GM23248 (cell line): ENCODE results near the gene LMX1A. TPM values are rescaled to one million over a fixed set of nuclear protein-coding genes. Genes with fewer than 3 reads are reported as not detected.

Experiments used
- DNase-seq: peaks from one replicate; pipeline ENCODE4 v3.0.0-alpha.2; 2015
- H2AFZ ChIP-seq: fragments of 200-600 bp; sonication (generic); 2 replicates; pipeline ENCODE4 v1.6.1; 2016; ENCODE audit warnings: antibody characterized with exemption
- H3F3A ChIP-seq: fragments of 200-600 bp; sonication (generic); 2 replicates; pipeline ENCODE4 v1.6.1; 2016; ENCODE audit warnings: mild to moderate bottlenecking, antibody characterized with exemption, mixed run types; ENCODE audit not compliant: insufficient read depth
- H3K27ac ChIP-seq: fragments of 200-600 bp; sonication (generic); 2 replicates; pipeline ENCODE4 v1.5.1; 2016; ENCODE audit warnings: mild to moderate bottlenecking
- H3K27me3 ChIP-seq: fragments of 200-600 bp; sonication (generic); replicated peaks from 2 replicates; pipeline ENCODE4 v1.6.1; 2016; ENCODE audit warnings: mild to moderate bottlenecking; ENCODE audit not compliant: insufficient read depth
- H3K36me3 ChIP-seq: fragments of 200-600 bp; sonication (generic); 2 replicates; pipeline ENCODE4 v1.6.1; 2016; ENCODE audit warnings: low read depth, mild to moderate bottlenecking
- H3K4me1 ChIP-seq: fragments of 200-600 bp; sonication (generic); 2 replicates; pipeline ENCODE4 v1.6.1; 2016; ENCODE audit warnings: mild to moderate bottlenecking; ENCODE audit not compliant: insufficient read depth
- H3K4me2 ChIP-seq: fragments of 200-600 bp; sonication (generic); one replicate; pipeline ENCODE4 v1.6.1; 2016; ENCODE audit warnings: mild to moderate bottlenecking; ENCODE audit not compliant: unreplicated experiment
- H3K4me3 ChIP-seq: fragments of 200-600 bp; sonication (generic); 2 replicates; pipeline ENCODE4 v1.5.1; 2016; ENCODE audit warnings: mild to moderate bottlenecking
- H3K79me2 ChIP-seq: fragments of 200-600 bp; sonication (generic); 2 replicates; pipeline ENCODE4 v1.6.1; 2016; ENCODE audit warnings: mild to moderate bottlenecking; ENCODE audit not compliant: insufficient read depth
- H3K9ac ChIP-seq: fragments of 200-600 bp; sonication (generic); 2 replicates; pipeline ENCODE4 v1.6.1; 2016; ENCODE audit warnings: mild to moderate bottlenecking
- H3K9me2 ChIP-seq: fragments of 200-600 bp; sonication (generic); 2 replicates; pipeline ENCODE4 v1.6.1; 2016; ENCODE audit warnings: mixed run types, mild to moderate bottlenecking, moderate library complexity; ENCODE audit not compliant: insufficient read depth
- H3K9me3 ChIP-seq: fragments of 200-600 bp; sonication (generic); one replicate; pipeline ENCODE4 v1.6.1; 2017; ENCODE audit warnings: low read depth
- H4K20me1 ChIP-seq: fragments of 200-600 bp; sonication (generic); 2 replicates; pipeline ENCODE4 v1.6.0; 2016; ENCODE audit not compliant: insufficient read depth
- EZH2 ChIP-seq: fragments of 200-600 bp; sonication (generic); IDR thresholded peaks from 2 replicates; pipeline ENCODE4 v1.6.1; 2018; ENCODE audit warnings: antibody characterized with exemption, mild to moderate bottlenecking; ENCODE audit not compliant: insufficient read depth, poor library complexity, severe bottlenecking
- EZH2phosphoT487 ChIP-seq: fragments of 200-600 bp; sonication (generic); IDR thresholded peaks from 2 replicates; pipeline ENCODE4 v1.6.1; 2018; ENCODE audit warnings: antibody characterized with exemption, moderate library complexity, mild to moderate bottlenecking, low read depth; ENCODE audit not compliant: insufficient read depth
- WGBS, 2 experiments: methylation state at CpG; one replicate each; pipeline ENCODE4 v1.1.6; 2015 to 2017; ENCODE audit warnings: low lambda C conversion rate in 2 of 2, low coverage in 1 of 2; ENCODE audit errors: missing lambda C conversion rate in 2 of 2; 5-methylcytosine and 5-hydroxymethylcytosine counted together
- in situ Hi-C: fragments of 300-500 bp; cut with MboI; formaldehyde crosslinking; loops from 2 replicates; pipeline ENCODE4 v1.15.0; 2020
- polyA plus RNA-seq: library from polyadenylated mRNA; unstranded; fragments of >200 nt; fragmentation: Nextera tagmentation; extraction: Ambion mirVana; gene quantifications from 2 replicates; pipeline ENCODE4 v1.2.1, GENCODE V29; 2016
- total RNA-seq: library from RNA; depleted of rRNA; stranded (reverse); fragments of >200 nt; shearing (Covaris generic); gene quantifications from 2 replicates; pipeline ENCODE4 v1.2.3, GENCODE V29; 2014

The LMX1A gene
- total and polyA plus RNA-seq, 2 experiments from 2014 or later, result not detected

DNA sequence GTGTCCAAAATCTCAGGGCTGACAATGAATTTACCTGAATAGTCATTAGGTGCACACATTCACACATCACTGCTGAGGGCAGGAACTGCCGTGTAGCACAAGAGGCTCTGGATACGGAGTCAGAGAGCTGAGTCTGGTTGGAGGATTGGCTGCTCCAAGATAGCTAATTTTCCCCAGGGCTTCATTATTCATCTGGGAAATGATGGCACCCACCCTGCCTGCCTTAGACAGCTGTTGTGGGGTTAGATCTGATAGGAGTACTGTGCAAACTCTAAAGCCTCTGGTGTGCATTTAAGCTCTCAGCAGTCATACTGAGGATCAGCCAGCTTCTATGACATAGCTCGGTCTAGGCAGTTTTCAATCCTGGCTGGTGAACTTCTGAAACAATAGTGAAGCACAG is 67.0 kb downstream of the LMX1A start:
- Histone ChIP-seq H3K36me3 (no peaks in the 10 kb centered on the region), H3K9ac (no peak overlapping the region), H3K79me2 (no peaks in the 10 kb centered on the region), H2AFZ (no peak overlapping the region), H3K27ac (no peak overlapping the region), H3K4me2 (no peak overlapping the region), H3K4me1 (no peaks in the 10 kb centered on the region), H3K27me3 (peaks cover 20% of the 10 kb centered on the region), H3K9me3 (no peaks in the 10 kb centered on the region), H3K9me2 (no peaks in the 10 kb centered on the region), H3K4me3 (no peak overlapping the region), H4K20me1 (no peaks in the 10 kb centered on the region), H3F3A (no peaks in the 10 kb centered on the region)
- no peak for DNase-seq
- 28 to 32% methylated on average over 3 of the region's 3 CpGs for WGBS, 2 experiments
- no peak for TF ChIP-seq EZH2phosphoT487
- TF ChIP-seq EZH2, result no peak
- in situ Hi-C loops, result no loop called here

DNA sequence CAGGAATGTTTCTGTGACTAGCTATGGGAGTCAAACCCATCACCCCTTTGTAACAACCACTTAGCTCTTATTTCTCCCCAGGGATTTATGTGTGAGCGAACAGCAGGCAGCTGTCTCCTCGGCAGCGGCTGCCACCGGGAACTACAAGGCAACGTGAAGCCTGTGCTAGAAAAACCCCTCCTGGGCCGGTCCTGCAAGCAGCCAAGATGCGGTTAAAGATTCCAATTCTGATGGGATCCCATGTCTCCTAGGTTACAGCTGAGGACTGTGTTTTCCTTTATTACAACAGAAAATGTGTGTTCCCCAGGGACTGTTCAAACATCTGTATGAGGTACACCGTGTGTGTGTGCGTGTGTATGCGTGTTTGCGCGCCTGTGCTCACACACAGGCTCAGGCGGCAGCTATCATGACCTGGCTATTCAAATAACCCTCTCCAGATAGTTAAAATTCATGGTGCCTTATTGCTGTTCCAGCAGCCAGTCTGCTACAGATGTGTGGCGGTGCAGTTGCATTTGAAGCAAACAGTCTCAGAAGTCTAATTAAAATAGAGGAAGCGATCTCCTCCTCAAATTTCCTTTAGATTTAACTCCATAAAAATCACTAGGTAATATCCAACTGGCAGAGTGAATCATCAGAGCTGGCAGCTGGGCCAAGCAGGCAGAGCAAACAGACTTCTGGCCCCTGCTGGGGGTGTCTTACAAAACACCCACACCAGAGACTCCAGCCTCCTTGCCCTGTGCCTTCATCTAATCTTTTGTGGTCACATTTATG is 68.0 kb downstream of the LMX1A start:
- 36 to 41% methylated on average over 15 of the region's 15 CpGs for WGBS, 2 experiments
- Histone ChIP-seq H3K9me2 (no peaks in the 10 kb centered on the region), H3K4me2 (no peak overlapping the region), H3K27ac (no peak overlapping the region), H3K36me3 (no peaks in the 10 kb centered on the region), H3K9ac (no peak overlapping the region), H3F3A (no peaks in the 10 kb centered on the region), H3K9me3 (no peaks in the 10 kb centered on the region), H2AFZ (no peak overlapping the region), H3K4me3 (no peak overlapping the region), H3K27me3 (peaks cover 28% of the 10 kb centered on the region), H3K4me1 (no peaks in the 10 kb centered on the region), H4K20me1 (no peaks in the 10 kb centered on the region), H3K79me2 (no peaks in the 10 kb centered on the region)
- no peak for DNase-seq
- no peak for TF ChIP-seq EZH2
- in situ Hi-C loops, result no loop called here

DNA sequence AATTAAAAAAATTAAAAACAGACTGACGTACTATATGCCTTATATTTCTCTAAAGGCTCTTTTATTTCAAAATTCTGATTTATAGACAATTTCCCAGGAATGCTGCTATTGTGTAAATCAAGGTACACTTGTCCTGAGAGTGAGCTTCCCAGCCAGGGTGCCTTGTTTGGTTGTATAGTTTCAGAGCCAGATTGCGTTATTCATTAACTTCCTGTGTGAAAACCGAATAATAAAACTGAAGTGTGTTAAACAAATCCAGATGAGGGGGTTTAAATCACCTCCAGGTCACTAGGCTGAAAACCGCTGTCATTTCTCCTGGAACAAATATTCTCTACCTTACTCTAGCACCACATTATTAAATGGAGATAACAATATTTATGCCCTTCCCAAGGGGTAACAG is 68.7 kb downstream of the LMX1A start:
- TF ChIP-seq EZH2 (no peak), EZH2phosphoT487 (no peak)
- DNase-seq, result no peak
- in situ Hi-C loops, result no loop called here

DNA sequence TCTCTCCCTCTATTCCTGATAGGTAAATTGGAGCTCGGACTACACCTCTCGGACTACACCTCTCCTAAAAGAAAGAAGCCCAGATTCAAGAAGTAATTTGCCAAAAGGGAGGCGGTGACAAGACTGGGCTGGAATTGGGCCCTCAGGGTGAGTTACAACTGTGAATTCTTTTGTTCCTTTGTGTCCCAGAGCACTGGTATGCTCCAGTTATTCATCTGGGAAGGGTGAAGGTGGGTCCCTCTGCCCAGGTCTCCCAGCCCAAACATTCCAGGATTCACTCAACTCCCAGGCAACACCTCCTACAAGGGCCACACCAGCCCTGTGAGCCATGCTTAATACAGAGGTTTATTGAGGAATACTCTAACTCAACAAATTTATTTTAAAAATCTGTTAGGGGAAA is 69.2 kb downstream of the LMX1A start:
- 38 to 39% methylated on average over 3 of the region's 3 CpGs for WGBS, 2 experiments
- H3K27me3 ChIP-seq, result peaks cover 36% of the 10 kb centered on the region
- no peaks in the 10 kb centered on the region for H3F3A ChIP-seq
- no peaks in the 10 kb centered on the region for H3K9me2 ChIP-seq
- H3K27ac ChIP-seq, result no peak overlapping the region
- H3K9ac ChIP-seq, result no peak overlapping the region
- no peak for TF ChIP-seq EZH2
- no peaks in the 10 kb centered on the region for H4K20me1 ChIP-seq
- no peak for DNase-seq
- no peak overlapping the region for H3K4me2 ChIP-seq
- no peak overlapping the region for H3K4me3 ChIP-seq
- no peaks in the 10 kb centered on the region for H3K4me1 ChIP-seq
- no peaks in the 10 kb centered on the region for H3K36me3 ChIP-seq
- H3K9me3 ChIP-seq, result no peaks in the 10 kb centered on the region
- no peak overlapping the region for H2AFZ ChIP-seq
- in situ Hi-C loops, result no loop called here
- H3K79me2 ChIP-seq, result no peaks in the 10 kb centered on the region

More for the DNA sequence above, 68.7 kb downstream of the LMX1A start:
- Histone ChIP-seq H3K9ac (no peak overlapping the region), H3K9me3 (no peaks in the 10 kb centered on the region), H3K79me2 (no peaks in the 10 kb centered on the region), H3K36me3 (no peaks in the 10 kb centered on the region), H3K27ac (no peak overlapping the region), H3K4me3 (no peak overlapping the region), H2AFZ (no peak overlapping the region), H3K4me2 (no peak overlapping the region), H4K20me1 (no peaks in the 10 kb centered on the region), H3F3A (no peaks in the 10 kb centered on the region), H3K4me1 (no peaks in the 10 kb centered on the region), H3K9me2 (no peaks in the 10 kb centered on the region), H3K27me3 (peaks cover 35% of the 10 kb centered on the region)
- WGBS, 2 experiments, result 39 to 40% methylated on average over 4 of the region's 4 CpGs
